GM23248 (cell line): ENCODE measurements around the gene PRICKLE2. TPM values are rescaled to one million over a fixed set of nuclear protein-coding genes. Genes with fewer than 3 reads are reported as not detected.

Source experiments
- DNase-seq: peaks from one replicate; pipeline ENCODE4 v3.0.0-alpha.2; 2015
- H2AFZ ChIP-seq: fragments of 200-600 bp; sonication (generic); 2 replicates; pipeline ENCODE4 v1.6.1; 2016; ENCODE audit warnings: antibody characterized with exemption
- H3F3A ChIP-seq: fragments of 200-600 bp; sonication (generic); 2 replicates; pipeline ENCODE4 v1.6.1; 2016; ENCODE audit warnings: mild to moderate bottlenecking, antibody characterized with exemption, mixed run types; ENCODE audit not compliant: insufficient read depth
- H3K27ac ChIP-seq: fragments of 200-600 bp; sonication (generic); 2 replicates; pipeline ENCODE4 v1.5.1; 2016; ENCODE audit warnings: mild to moderate bottlenecking
- H3K27me3 ChIP-seq: fragments of 200-600 bp; sonication (generic); replicated peaks from 2 replicates; pipeline ENCODE4 v1.6.1; 2016; ENCODE audit warnings: mild to moderate bottlenecking; ENCODE audit not compliant: insufficient read depth
- H3K36me3 ChIP-seq: fragments of 200-600 bp; sonication (generic); 2 replicates; pipeline ENCODE4 v1.6.1; 2016; ENCODE audit warnings: low read depth, mild to moderate bottlenecking
- H3K4me1 ChIP-seq: fragments of 200-600 bp; sonication (generic); 2 replicates; pipeline ENCODE4 v1.6.1; 2016; ENCODE audit warnings: mild to moderate bottlenecking; ENCODE audit not compliant: insufficient read depth
- H3K4me2 ChIP-seq: fragments of 200-600 bp; sonication (generic); one replicate; pipeline ENCODE4 v1.6.1; 2016; ENCODE audit warnings: mild to moderate bottlenecking; ENCODE audit not compliant: unreplicated experiment
- H3K4me3 ChIP-seq: fragments of 200-600 bp; sonication (generic); 2 replicates; pipeline ENCODE4 v1.5.1; 2016; ENCODE audit warnings: mild to moderate bottlenecking
- H3K79me2 ChIP-seq: fragments of 200-600 bp; sonication (generic); 2 replicates; pipeline ENCODE4 v1.6.1; 2016; ENCODE audit warnings: mild to moderate bottlenecking; ENCODE audit not compliant: insufficient read depth
- H3K9ac ChIP-seq: fragments of 200-600 bp; sonication (generic); 2 replicates; pipeline ENCODE4 v1.6.1; 2016; ENCODE audit warnings: mild to moderate bottlenecking
- H3K9me2 ChIP-seq: fragments of 200-600 bp; sonication (generic); 2 replicates; pipeline ENCODE4 v1.6.1; 2016; ENCODE audit warnings: mixed run types, mild to moderate bottlenecking, moderate library complexity; ENCODE audit not compliant: insufficient read depth
- H3K9me3 ChIP-seq: fragments of 200-600 bp; sonication (generic); one replicate; pipeline ENCODE4 v1.6.1; 2017; ENCODE audit warnings: low read depth
- H4K20me1 ChIP-seq: fragments of 200-600 bp; sonication (generic); 2 replicates; pipeline ENCODE4 v1.6.0; 2016; ENCODE audit not compliant: insufficient read depth
- EZH2 ChIP-seq: fragments of 200-600 bp; sonication (generic); IDR thresholded peaks from 2 replicates; pipeline ENCODE4 v1.6.1; 2018; ENCODE audit warnings: antibody characterized with exemption, mild to moderate bottlenecking; ENCODE audit not compliant: insufficient read depth, poor library complexity, severe bottlenecking
- EZH2phosphoT487 ChIP-seq: fragments of 200-600 bp; sonication (generic); IDR thresholded peaks from 2 replicates; pipeline ENCODE4 v1.6.1; 2018; ENCODE audit warnings: antibody characterized with exemption, moderate library complexity, mild to moderate bottlenecking, low read depth; ENCODE audit not compliant: insufficient read depth
- WGBS, 2 experiments: methylation state at CpG; one replicate each; pipeline ENCODE4 v1.1.6; 2015 to 2017; ENCODE audit warnings: low lambda C conversion rate in 2 of 2, low coverage in 1 of 2; ENCODE audit errors: missing lambda C conversion rate in 2 of 2; 5-methylcytosine and 5-hydroxymethylcytosine counted together
- in situ Hi-C: fragments of 300-500 bp; cut with MboI; formaldehyde crosslinking; loops from 2 replicates; pipeline ENCODE4 v1.15.0; 2020
- polyA plus RNA-seq: library from polyadenylated mRNA; unstranded; fragments of >200 nt; fragmentation: Nextera tagmentation; extraction: Ambion mirVana; gene quantifications from 2 replicates; pipeline ENCODE4 v1.2.1, GENCODE V29; 2016
- total RNA-seq: library from RNA; depleted of rRNA; stranded (reverse); fragments of >200 nt; shearing (Covaris generic); gene quantifications from 2 replicates; pipeline ENCODE4 v1.2.3, GENCODE V29; 2014

Gene PRICKLE2
- total and polyA plus RNA-seq, 2 experiments from 2014 or later = 7.3 to 19.6 TPM

- H3K9me2 ChIP-seq = no peaks in the 10 kb centered on the region
- no peaks in the 10 kb centered on the region for H3K36me3 ChIP-seq
- H3K9ac ChIP-seq = no peak overlapping the region
- no peaks in the 10 kb centered on the region for H3K79me2 ChIP-seq
- H3K4me3 ChIP-seq = no peak overlapping the region
- 93 to 97% methylated on average over 2 of the region's 2 CpGs for WGBS, 2 experiments
- H3K4me2 ChIP-seq = no peak overlapping the region
- H3K27me3 ChIP-seq = no peaks in the 10 kb centered on the region
- DNase-seq = no peak
- no peak overlapping the region for H3K27ac ChIP-seq
- in situ Hi-C loops = no loop called here
- peaks cover 12% of the 10 kb centered on the region; the same call in 1 of the 2 replicates for H3K4me1 ChIP-seq
- no peak for TF ChIP-seq EZH2
- no peak for TF ChIP-seq EZH2phosphoT487
- H4K20me1 ChIP-seq = no peaks in the 10 kb centered on the region
- no peak overlapping the region for H2AFZ ChIP-seq
- no peaks in the 10 kb centered on the region for H3K9me3 ChIP-seq
- H3F3A ChIP-seq = 0 out of 2 replicates have a peak, but pooled peaks cover 12% of the 10 kb centered on the region
Measured at GRCh38 chr3:64064804-64065203, 160.5 kb downstream of the PRICKLE2 start.

GRCh38 chr3:64063983-64064438, 161.3 kb downstream of the PRICKLE2 start:
- no peak for DNase-seq
- Histone ChIP-seq H3K27me3 (no peaks in the 10 kb centered on the region), H2AFZ (no peak overlapping the region), H3K4me1 (peaks cover 12% of the 10 kb centered on the region; the same call in 1 of the 2 replicates), H3F3A (0 out of 2 replicates have a peak, but pooled peaks cover 12% of the 10 kb centered on the region), H3K27ac (no peak overlapping the region), H3K9me2 (no peaks in the 10 kb centered on the region), H3K9me3 (no peaks in the 10 kb centered on the region), H3K9ac (no peak overlapping the region), H3K4me2 (no peak overlapping the region), H3K4me3 (no peak overlapping the region), H4K20me1 (no peaks in the 10 kb centered on the region), H3K36me3 (no peaks in the 10 kb centered on the region), H3K79me2 (no peaks in the 10 kb centered on the region)
- 83 to 88% methylated on average over 2 of the region's 2 CpGs for WGBS, 2 experiments
- in situ Hi-C loops = no loop called here
- no peak for TF ChIP-seq EZH2phosphoT487
- TF ChIP-seq EZH2 = no peak

GRCh38 chr3:64063207-64063982, 161.9 kb downstream of the PRICKLE2 start:
- in situ Hi-C loops = no loop called here
- Histone ChIP-seq H3K9me3 (no peaks in the 10 kb centered on the region), H3K4me2 (no peak overlapping the region), H3K27me3 (no peaks in the 10 kb centered on the region), H3F3A (0 out of 2 replicates have a peak, but pooled peaks cover 12% of the 10 kb centered on the region), H3K79me2 (no peaks in the 10 kb centered on the region), H3K9ac (no peak overlapping the region), H3K4me1 (peaks cover 12% of the 10 kb centered on the region; the same call in 1 of the 2 replicates), H2AFZ (no peak overlapping the region), H3K9me2 (no peaks in the 10 kb centered on the region), H3K36me3 (no peaks in the 10 kb centered on the region), H3K27ac (no peak overlapping the region), H4K20me1 (no peaks in the 10 kb centered on the region), H3K4me3 (no peak overlapping the region)
- no peak for DNase-seq
- 78% methylated on average over 5 of the region's 5 CpGs for WGBS, 2 experiments
- no peak for TF ChIP-seq EZH2
- TF ChIP-seq EZH2phosphoT487 = no peak

- Histone ChIP-seq H3K4me3 (no peak overlapping the region), H3K27ac (no peak overlapping the region), H3K4me1 (peaks cover 5% of the 10 kb centered on the region), H3K79me2 (no peaks in the 10 kb centered on the region), H4K20me1 (no peaks in the 10 kb centered on the region), H3K9me3 (no peaks in the 10 kb centered on the region), H3K9ac (no peak overlapping the region), H3K36me3 (no peaks in the 10 kb centered on the region), H2AFZ (no peak overlapping the region), H3K27me3 (no peaks in the 10 kb centered on the region), H3F3A (no peaks in the 10 kb centered on the region), H3K4me2 (no peak overlapping the region), H3K9me2 (no peaks in the 10 kb centered on the region)
- TF ChIP-seq EZH2 (no peak), EZH2phosphoT487 (no peak)
- in situ Hi-C loops = no loop called here
- DNase-seq = no peak
- WGBS, 2 experiments = 80 to 85% methylated on average over 5 of the region's 5 CpGs
Measured at GRCh38 chr3:64061628-64062027, 163.6 kb downstream of the PRICKLE2 start.
